ENCODE results near the gene CHI3L1. TPM values are rescaled to one million over a fixed set of nuclear protein-coding genes. Genes with fewer than 3 reads are reported as not detected.
"Not testable (repeated sequence)": the region's sequence is repeated elsewhere in the genome, so short reads cannot be mapped to it uniquely, and the experiment has no call there.

CHI3L1 gene
- total RNA-seq: not detected

- no peaks in the 10 kb centered on the region for H3K4me1 Mint-ChIP-seq
- H3K9me3 Mint-ChIP-seq: no peaks in the 10 kb centered on the region
- peaks cover 2% of the 10 kb centered on the region for H3K27me3 Mint-ChIP-seq
- H3K36me3 Mint-ChIP-seq (ENCODE audit: low read depth): no peaks in the 10 kb centered on the region
- H3K4me3 Mint-ChIP-seq: no peak within 1 kb of the TSS
- DNase-seq: no peak
- POLR2A ChIA-PET: no interaction called here
- no peak within 1 kb of the TSS for H3K27ac Mint-ChIP-seq
- CTCF ChIA-PET: no interaction called here
Measured at GRCh38 chr1:203186446-203187303, at the start of gene CHI3L1. CHI3L1 (minus strand) TSS chr1:203186704; CDS start chr1:203186623, 81 bp downstream.

GRCh38 chr1:203234901-203235300 is 48.4 kb upstream of the CHI3L1 start:
- POLR2A ChIA-PET, H3K27ac Mint-ChIP-seq: not testable (repeated sequence)

GRCh38 chr1:203229471-203230135 is 43.1 kb upstream of the CHI3L1 start, which contains the start of gene CHIT1:
CHIT1 (minus strand) TSS chr1:203229673; CDS start chr1:203229636, 37 bp downstream.
- POLR2A ChIA-PET: no interaction called here
- H3K27me3 Mint-ChIP-seq: peaks cover 19% of the 10 kb centered on the region
- H3K36me3 Mint-ChIP-seq (ENCODE audit: low read depth): no peaks in the 10 kb centered on the region
- H3K27ac Mint-ChIP-seq: no peak within 1 kb of the TSS
- peaks cover 6% of the 10 kb centered on the region for H3K9me3 Mint-ChIP-seq
- CTCF ChIA-PET: no interaction called here
- no peaks in the 10 kb centered on the region for H3K4me1 Mint-ChIP-seq
- DNase-seq: no peak
- H3K4me3 Mint-ChIP-seq: no peak within 1 kb of the TSS

More at GRCh38 chr1:203234901-203235300, 48.4 kb upstream of the CHI3L1 start:
- Mint-ChIP-seq H3K9me3 (peaks cover 26% of the 10 kb centered on the region), H3K27me3 (peaks cover 26% of the 10 kb centered on the region)
- H3K4me3 Mint-ChIP-seq; DNase-seq; H3K4me1 Mint-ChIP-seq; H3K36me3 Mint-ChIP-seq (ENCODE audit: low read depth); CTCF ChIA-PET: not testable (repeated sequence)

GRCh38 chr1:203228670-203229069 is 42.2 kb upstream of the CHI3L1 start:
- H3K27me3 Mint-ChIP-seq: peaks cover 14% of the 10 kb centered on the region
- no peak for DNase-seq
- H3K9me3 Mint-ChIP-seq: peaks cover 2% of the 10 kb centered on the region
- H3K4me3 Mint-ChIP-seq: no peak overlapping the region
- H3K36me3 Mint-ChIP-seq (ENCODE audit: low read depth): no peaks in the 10 kb centered on the region
- ChIA-PET POLR2A (no interaction called here), CTCF (interaction anchor here (0.5 to 1.0 kb wide), 2 partner anchors 11 to 96 kb away, joined by 3 read pairs; no protein-coding TSS in a partner anchor)
- H3K4me1 Mint-ChIP-seq: no peaks in the 10 kb centered on the region
- no peak overlapping the region for H3K27ac Mint-ChIP-seq

- no peaks in the 10 kb centered on the region for H3K9me3 Mint-ChIP-seq
- DNase-seq: no peak
- H3K27me3 Mint-ChIP-seq: peaks cover 7% of the 10 kb centered on the region
- no peak overlapping the region for H3K4me3 Mint-ChIP-seq
- H3K4me1 Mint-ChIP-seq: no peaks in the 10 kb centered on the region
- H3K36me3 Mint-ChIP-seq (ENCODE audit: low read depth): no peaks in the 10 kb centered on the region
- ChIA-PET CTCF (interaction anchor here (0.5 to 1.0 kb wide), 2 partner anchors 10 to 447 kb away, joined by 3 to 4 read pairs; no protein-coding TSS in a partner anchor), POLR2A (no interaction called here)
- H3K27ac Mint-ChIP-seq: no peak overlapping the region
Measured at GRCh38 chr1:203227371-203228083, 41.0 kb upstream of the CHI3L1 start.

- no peak for DNase-seq
- Mint-ChIP-seq H3K27ac (no peak overlapping the region), H3K27me3 (no peaks in the 10 kb centered on the region), H3K9me3 (no peaks in the 10 kb centered on the region), H3K4me3 (no peak overlapping the region), H3K36me3 (ENCODE audit: low read depth) (no peaks in the 10 kb centered on the region), H3K4me1 (no peaks in the 10 kb centered on the region)
- POLR2A ChIA-PET: no interaction called here
- CTCF ChIA-PET: interaction anchor here (0.6 to 1.8 kb wide), 2 partner anchors 9 to 115 kb away, joined by 4 to 5 read pairs; no protein-coding TSS in a partner anchor
Measured at GRCh38 chr1:203225071-203225470, 38.6 kb upstream of the CHI3L1 start.

GRCh38 chr1:203223012-203223775 is 36.7 kb upstream of the CHI3L1 start:
- no peak for DNase-seq
- POLR2A ChIA-PET: no interaction called here

GRCh38 chr1:203219934-203220333 is 33.4 kb upstream of the CHI3L1 start:
- Mint-ChIP-seq H3K27ac (no peak overlapping the region), H3K27me3 (peaks cover 3% of the 10 kb centered on the region), H3K9me3 (no peaks in the 10 kb centered on the region), H3K4me1 (no peaks in the 10 kb centered on the region), H3K4me3 (no peak overlapping the region), H3K36me3 (ENCODE audit: low read depth) (no peaks in the 10 kb centered on the region)
- DNase-seq: no peak
- ChIA-PET CTCF (no interaction called here), POLR2A (no interaction called here)

More at GRCh38 chr1:203223012-203223775, 36.7 kb upstream of the CHI3L1 start:
- H3K27me3 Mint-ChIP-seq: no peaks in the 10 kb centered on the region
- H3K4me1 Mint-ChIP-seq: no peaks in the 10 kb centered on the region
- no peak overlapping the region for H3K27ac Mint-ChIP-seq
- H3K4me3 Mint-ChIP-seq: no peak overlapping the region
- CTCF ChIA-PET: interaction anchor here (0.6 kb wide), 1 partner anchor 123 kb away, joined by 4 read pairs; no protein-coding TSS in a partner anchor
- H3K9me3 Mint-ChIP-seq: no peaks in the 10 kb centered on the region
- H3K36me3 Mint-ChIP-seq (ENCODE audit: low read depth): no peaks in the 10 kb centered on the region

- no peak for DNase-seq
- ChIA-PET CTCF (no interaction called here), POLR2A (no interaction called here)
- H3K27me3 Mint-ChIP-seq: peaks cover 3% of the 10 kb centered on the region
- H3K9me3 Mint-ChIP-seq: no peaks in the 10 kb centered on the region
- H3K36me3 Mint-ChIP-seq (ENCODE audit: low read depth): no peaks in the 10 kb centered on the region
- no peak overlapping the region for H3K27ac Mint-ChIP-seq
- H3K4me1 Mint-ChIP-seq: no peaks in the 10 kb centered on the region
- no peak overlapping the region for H3K4me3 Mint-ChIP-seq
Measured at GRCh38 chr1:203219171-203219570, 32.7 kb upstream of the CHI3L1 start.

GRCh38 chr1:203217668-203218067 is 31.2 kb upstream of the CHI3L1 start:
- ChIA-PET CTCF (interaction anchor here (1.3 to 3.6 kb wide), 4 partner anchors 10 to 178 kb away, joined by 3 to 32 read pairs (median 4); no protein-coding TSS in a partner anchor), POLR2A (no interaction called here)
- H3K27ac Mint-ChIP-seq: no peak overlapping the region
- no peak overlapping the region for H3K4me3 Mint-ChIP-seq
- H3K36me3 Mint-ChIP-seq (ENCODE audit: low read depth): no peaks in the 10 kb centered on the region
- no peaks in the 10 kb centered on the region for H3K9me3 Mint-ChIP-seq
- no peak for DNase-seq
- no peaks in the 10 kb centered on the region for H3K4me1 Mint-ChIP-seq
- H3K27me3 Mint-ChIP-seq: peaks cover 3% of the 10 kb centered on the region

- ChIA-PET POLR2A (no interaction called here), CTCF (interaction anchor here (1.1 to 3.6 kb wide), 6 partner anchors 11 to 177 kb away, joined by 3 to 32 read pairs (median 4); no protein-coding TSS in a partner anchor)
- no peak overlapping the region for H3K27ac Mint-ChIP-seq
- no peak overlapping the region for H3K4me3 Mint-ChIP-seq
- no peak for DNase-seq
- no peaks in the 10 kb centered on the region for H3K9me3 Mint-ChIP-seq
- no peaks in the 10 kb centered on the region for H3K36me3 Mint-ChIP-seq (ENCODE audit: low read depth)
- H3K4me1 Mint-ChIP-seq: no peaks in the 10 kb centered on the region
- peaks cover 3% of the 10 kb centered on the region for H3K27me3 Mint-ChIP-seq
Measured at GRCh38 chr1:203217139-203217655, 30.7 kb upstream of the CHI3L1 start.

Measured in activated CD4-positive, alpha-beta T cell treated with anti-CD3 and anti-CD28 coated beads, Interleukin-2, amount 10 ng/mL, durations not matched to agents 7 days and 5 days (primary cell).